ENCODE results near the gene MTERF1.

MTERF1 gene

GRCh38 chr7:91875851-91876250 is 4.7 kb downstream of the MTERF1 start:
- Histone ChIP-seq H3K9me2 (replicated peaks; ENCODE audit: low read depth, low read length) (no peaks in the 10 kb centered on the region), H4K20me1 (ENCODE audit: insufficient read depth, low read length, poor library complexity, severe bottlenecking) (no peaks in the 10 kb centered on the region), H3K4me2 (ENCODE audit: low read depth, low read length, poor library complexity, severe bottlenecking) (no peak overlapping the region), H3K9me3 (ENCODE audit: insufficient read depth, low read depth, low read length) (no peaks in the 10 kb centered on the region), H3K9ac (ENCODE audit: low read depth, low read length, poor library complexity, severe bottlenecking) (no peak overlapping the region), H3K4me1 (ENCODE audit: insufficient read depth, low read length, poor library complexity, severe bottlenecking) (no peaks in the 10 kb centered on the region), H3F3A (ENCODE audit: low read depth) (no peaks in the 10 kb centered on the region), H3K4me3 (ENCODE audit: low read length, poor library complexity, severe bottlenecking) (no peak overlapping the region), H2AFZ (ENCODE audit: low read length) (no peak overlapping the region), H3K79me2 (ENCODE audit: insufficient read depth, low read length) (peaks cover 14% of the 10 kb centered on the region), H3K27me3 (ENCODE audit: insufficient read depth, low read length, poor library complexity, severe bottlenecking) (no peaks in the 10 kb centered on the region), H3K36me3 (ENCODE audit: insufficient read depth, low read length) (no peaks in the 10 kb centered on the region; the same call in 1 of the 2 replicates)
- no peak for TF ChIP-seq EZH2phosphoT487 (IDR thresholded peaks at IDR 0.05; ENCODE audit: borderline replicate concordance)
- TF ChIP-seq, protein P1, sequence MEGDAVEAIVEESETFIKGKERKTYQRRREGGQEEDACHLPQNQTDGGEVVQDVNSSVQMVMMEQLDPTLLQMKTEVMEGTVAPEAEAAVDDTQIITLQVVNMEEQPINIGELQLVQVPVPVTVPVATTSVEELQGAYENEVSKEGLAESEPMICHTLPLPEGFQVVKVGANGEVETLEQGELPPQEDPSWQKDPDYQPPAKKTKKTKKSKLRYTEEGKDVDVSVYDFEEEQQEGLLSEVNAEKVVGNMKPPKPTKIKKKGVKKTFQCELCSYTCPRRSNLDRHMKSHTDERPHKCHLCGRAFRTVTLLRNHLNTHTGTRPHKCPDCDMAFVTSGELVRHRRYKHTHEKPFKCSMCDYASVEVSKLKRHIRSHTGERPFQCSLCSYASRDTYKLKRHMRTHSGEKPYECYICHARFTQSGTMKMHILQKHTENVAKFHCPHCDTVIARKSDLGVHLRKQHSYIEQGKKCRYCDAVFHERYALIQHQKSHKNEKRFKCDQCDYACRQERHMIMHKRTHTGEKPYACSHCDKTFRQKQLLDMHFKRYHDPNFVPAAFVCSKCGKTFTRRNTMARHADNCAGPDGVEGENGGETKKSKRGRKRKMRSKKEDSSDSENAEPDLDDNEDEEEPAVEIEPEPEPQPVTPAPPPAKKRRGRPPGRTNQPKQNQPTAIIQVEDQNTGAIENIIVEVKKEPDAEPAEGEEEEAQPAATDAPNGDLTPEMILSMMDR (conservative IDR thresholded peaks at IDR 0.05; ENCODE audit: low read length): no peak

DNA sequence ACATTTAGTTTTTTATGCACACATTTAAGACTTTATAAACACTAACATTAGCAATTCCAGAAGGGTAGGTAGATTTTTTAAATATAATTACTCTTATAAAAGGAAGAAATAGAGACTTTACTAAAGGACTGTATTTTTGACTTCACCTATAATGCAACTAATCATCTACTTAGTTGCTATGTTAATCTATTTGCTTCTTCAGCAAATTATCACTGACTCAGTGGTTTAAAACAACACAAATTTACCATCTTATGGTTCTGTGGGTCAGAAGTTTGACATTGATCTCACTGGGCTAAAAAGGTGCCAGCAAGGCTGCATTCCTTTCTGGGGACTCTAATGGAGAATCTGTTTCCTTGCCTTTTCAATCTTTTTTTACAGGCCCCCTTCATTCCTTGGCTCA is 7.6 kb downstream of the MTERF1 start:
- Histone ChIP-seq H3K27me3 (ENCODE audit: insufficient read depth, low read length, poor library complexity, severe bottlenecking) (no peaks in the 10 kb centered on the region), H3K79me2 (ENCODE audit: insufficient read depth, low read length) (no peaks in the 10 kb centered on the region), H2AFZ (ENCODE audit: low read length) (no peak overlapping the region), H4K20me1 (ENCODE audit: insufficient read depth, low read length, poor library complexity, severe bottlenecking) (no peaks in the 10 kb centered on the region), H3K36me3 (ENCODE audit: insufficient read depth, low read length) (no peaks in the 10 kb centered on the region; the same call in 1 of the 2 replicates), H3K4me2 (ENCODE audit: low read depth, low read length, poor library complexity, severe bottlenecking) (no peak overlapping the region), H3F3A (ENCODE audit: low read depth) (no peaks in the 10 kb centered on the region), H3K9me3 (ENCODE audit: insufficient read depth, low read depth, low read length) (no peaks in the 10 kb centered on the region), H3K9me2 (replicated peaks; ENCODE audit: low read depth, low read length) (no peaks in the 10 kb centered on the region), H3K4me1 (ENCODE audit: insufficient read depth, low read length, poor library complexity, severe bottlenecking) (no peaks in the 10 kb centered on the region), H3K4me3 (ENCODE audit: low read length, poor library complexity, severe bottlenecking) (no peak overlapping the region), H3K9ac (ENCODE audit: low read depth, low read length, poor library complexity, severe bottlenecking) (no peak overlapping the region)
- TF ChIP-seq, protein P1 (conservative IDR thresholded peaks at IDR 0.05; ENCODE audit: low read length): no peak

GRCh38 chr7:91872069-91872468 is 8.4 kb downstream of the MTERF1 start:
- Histone ChIP-seq H3K9me3 (ENCODE audit: insufficient read depth, low read depth, low read length) (no peaks in the 10 kb centered on the region), H3K4me2 (ENCODE audit: low read depth, low read length, poor library complexity, severe bottlenecking) (no peak overlapping the region), H3K27me3 (ENCODE audit: insufficient read depth, low read length, poor library complexity, severe bottlenecking) (no peaks in the 10 kb centered on the region), H3K9ac (ENCODE audit: low read depth, low read length, poor library complexity, severe bottlenecking) (no peak overlapping the region), H3K4me1 (ENCODE audit: insufficient read depth, low read length, poor library complexity, severe bottlenecking) (no peaks in the 10 kb centered on the region), H3K9me2 (replicated peaks; ENCODE audit: low read depth, low read length) (no peaks in the 10 kb centered on the region), H3F3A (ENCODE audit: low read depth) (no peaks in the 10 kb centered on the region), H3K36me3 (ENCODE audit: insufficient read depth, low read length) (no peaks in the 10 kb centered on the region; the same call in 1 of the 2 replicates), H2AFZ (ENCODE audit: low read length) (no peak overlapping the region), H4K20me1 (ENCODE audit: insufficient read depth, low read length, poor library complexity, severe bottlenecking) (no peaks in the 10 kb centered on the region), H3K79me2 (ENCODE audit: insufficient read depth, low read length) (no peaks in the 10 kb centered on the region), H3K4me3 (ENCODE audit: low read length, poor library complexity, severe bottlenecking) (no peak overlapping the region)
- TF ChIP-seq, protein P1 (conservative IDR thresholded peaks at IDR 0.05; ENCODE audit: low read length): no peak
